ENCODE data around the gene ELL3. TPM values are rescaled to one million over a fixed set of nuclear protein-coding genes. Genes with fewer than 3 reads are reported as not detected.

ELL3 gene, protein sequence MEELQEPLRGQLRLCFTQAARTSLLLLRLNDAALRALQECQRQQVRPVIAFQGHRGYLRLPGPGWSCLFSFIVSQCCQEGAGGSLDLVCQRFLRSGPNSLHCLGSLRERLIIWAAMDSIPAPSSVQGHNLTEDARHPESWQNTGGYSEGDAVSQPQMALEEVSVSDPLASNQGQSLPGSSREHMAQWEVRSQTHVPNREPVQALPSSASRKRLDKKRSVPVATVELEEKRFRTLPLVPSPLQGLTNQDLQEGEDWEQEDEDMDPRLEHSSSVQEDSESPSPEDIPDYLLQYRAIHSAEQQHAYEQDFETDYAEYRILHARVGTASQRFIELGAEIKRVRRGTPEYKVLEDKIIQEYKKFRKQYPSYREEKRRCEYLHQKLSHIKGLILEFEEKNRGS
- total RNA-seq = 1 to 10 TPM; 1.7 to 2.7 TPM

DNA sequence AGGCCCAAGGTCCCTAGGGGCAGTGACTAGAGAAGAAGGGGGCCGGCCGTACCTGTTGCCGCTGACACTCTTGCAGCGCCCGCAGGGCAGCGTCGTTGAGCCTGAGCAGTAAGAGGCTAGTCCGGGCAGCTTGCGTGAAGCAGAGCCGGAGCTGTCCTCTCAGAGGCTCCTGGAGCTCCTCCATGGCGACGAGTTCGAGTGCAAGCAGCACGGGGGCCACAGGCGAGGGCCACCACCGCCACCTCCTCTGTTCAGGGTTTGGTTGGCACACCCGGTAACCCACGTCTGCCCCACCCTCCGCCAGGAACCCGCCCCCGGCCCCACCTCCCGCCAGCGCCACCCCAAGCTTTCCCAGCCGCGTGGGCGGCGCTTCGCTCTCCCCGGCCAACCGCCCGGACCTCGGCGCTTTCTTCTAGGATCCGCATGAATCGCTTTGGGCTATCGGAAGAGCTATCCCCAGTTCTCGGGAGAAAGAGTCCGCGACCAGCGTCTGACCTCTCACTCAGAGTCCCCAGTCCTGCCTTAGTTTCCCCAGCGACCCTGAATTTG is at the start of gene ELL3:
Gene ELL3, minus strand, starts transcription at position 249 of the 549 bp plus-strand sequence. Its CDS starts 65 bp downstream, at position 184.

DNA sequence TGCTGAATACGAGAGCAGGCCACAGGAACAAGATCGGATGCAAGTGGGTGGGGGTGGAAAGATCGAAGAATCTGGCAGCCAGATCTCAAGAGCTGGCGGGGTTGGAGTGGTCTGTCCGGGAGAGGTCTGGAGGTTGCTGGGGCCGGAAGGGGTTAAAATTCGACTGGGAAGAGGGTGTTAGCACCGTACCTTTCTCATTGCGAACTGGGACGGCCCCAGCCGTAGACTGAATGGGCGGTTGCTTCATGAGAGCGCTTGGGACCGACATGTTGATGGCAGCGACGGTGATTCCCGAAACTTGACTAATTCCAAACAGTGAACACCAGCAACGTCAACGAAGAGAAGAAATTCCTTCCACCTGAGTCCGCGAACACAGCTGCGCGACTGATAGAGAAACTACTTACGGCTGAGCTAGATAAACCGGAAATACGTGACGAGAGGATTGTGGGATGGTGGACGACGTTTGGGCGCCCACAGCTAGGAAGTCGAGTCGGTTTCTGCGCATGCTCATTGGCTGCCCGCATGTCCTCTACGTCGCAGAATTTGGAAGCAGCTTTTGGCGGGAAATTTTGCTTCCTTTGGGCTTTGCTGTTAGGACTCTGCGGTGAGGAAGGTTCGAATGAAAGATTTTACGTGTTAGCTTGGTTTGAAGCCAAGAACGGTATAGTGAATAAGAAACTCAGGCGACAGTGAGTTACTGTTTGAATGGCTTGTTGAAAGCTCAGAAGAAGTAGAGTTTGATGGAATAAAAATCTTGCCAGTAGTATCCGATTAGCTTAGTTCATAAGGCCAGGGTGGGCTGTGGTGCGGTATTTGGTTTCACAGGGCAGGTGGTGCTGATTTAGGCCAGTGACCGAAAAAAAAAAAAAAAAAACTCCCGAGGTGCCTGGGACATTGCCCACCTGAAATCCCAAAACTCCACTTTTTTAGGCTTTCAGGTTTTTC is 47.8 kb upstream of the ELL3 start, which contains the start of gene MFAP1:
Gene MFAP1, minus strand, starts transcription at position 389 of the 945 bp plus-strand sequence. Its CDS starts 121 bp downstream, at position 268.

DNA sequence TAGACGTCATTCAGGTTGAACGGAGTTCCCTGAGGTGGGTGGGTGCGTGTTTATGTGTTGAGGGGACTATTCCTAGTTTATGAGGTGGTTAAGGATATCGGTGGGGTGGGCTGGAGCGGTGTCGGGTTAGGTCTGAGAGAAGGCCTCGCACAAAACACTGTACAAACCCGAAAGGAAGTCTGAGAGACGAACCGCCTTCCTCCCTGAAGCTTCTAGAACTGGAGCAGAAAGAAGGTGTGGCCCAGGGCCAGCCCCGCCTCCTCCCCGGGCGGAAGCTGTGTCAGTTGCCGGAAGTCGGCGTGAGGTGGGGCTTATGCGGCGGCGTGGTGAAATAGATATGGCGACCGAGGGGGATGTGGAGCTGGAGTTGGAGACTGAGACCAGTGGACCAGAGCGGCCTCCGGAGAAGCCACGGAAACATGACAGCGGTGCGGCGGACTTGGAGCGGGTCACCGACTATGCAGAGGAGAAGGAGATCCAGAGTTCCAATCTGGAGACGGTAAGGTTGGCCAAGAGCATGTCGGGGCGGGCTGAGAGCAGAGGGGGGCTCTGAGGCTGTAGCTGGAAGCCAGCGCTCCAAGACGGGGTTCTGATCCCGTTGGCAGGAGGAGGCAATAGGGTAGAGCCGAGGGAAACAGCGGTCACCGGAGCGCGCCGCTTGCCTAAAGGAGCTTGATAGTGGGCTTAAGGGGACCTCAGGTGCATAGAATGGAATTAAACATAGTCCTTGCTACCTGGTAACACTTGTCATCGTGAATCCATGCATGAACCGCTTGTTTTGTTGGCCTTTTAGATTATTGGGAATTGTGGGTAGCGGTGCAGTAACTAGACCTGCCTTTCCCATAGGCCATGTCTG is 23.7 kb upstream of the ELL3 start, which contains the start of gene HYPK:
Gene HYPK, plus strand, starts transcription at position 314 of the 856 bp plus-strand sequence. Its CDS starts 24 bp downstream, at position 338.

DNA sequence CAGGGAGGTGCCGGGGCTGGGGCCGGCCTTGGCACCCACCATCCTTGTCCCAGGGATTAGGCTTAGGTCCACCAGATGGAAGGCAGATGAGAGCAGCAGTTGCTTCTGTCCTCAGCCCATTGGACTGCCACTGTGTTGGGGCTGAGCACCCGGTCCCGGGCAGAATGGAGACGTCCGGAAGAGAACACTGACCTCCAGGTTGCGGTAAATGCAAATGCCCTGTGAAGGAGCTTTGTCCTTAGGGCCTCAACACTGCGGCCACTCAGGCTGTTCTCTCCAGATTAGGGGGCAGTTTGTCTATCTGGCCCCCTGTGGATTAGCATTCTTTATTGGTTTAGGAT is 23.1 kb upstream of the ELL3 start, which contains the start of gene SERINC4:
Gene SERINC4, minus strand, starts transcription at position 276 of the 341 bp plus-strand sequence. Its CDS starts 234 bp downstream, at position 42.

DNA sequence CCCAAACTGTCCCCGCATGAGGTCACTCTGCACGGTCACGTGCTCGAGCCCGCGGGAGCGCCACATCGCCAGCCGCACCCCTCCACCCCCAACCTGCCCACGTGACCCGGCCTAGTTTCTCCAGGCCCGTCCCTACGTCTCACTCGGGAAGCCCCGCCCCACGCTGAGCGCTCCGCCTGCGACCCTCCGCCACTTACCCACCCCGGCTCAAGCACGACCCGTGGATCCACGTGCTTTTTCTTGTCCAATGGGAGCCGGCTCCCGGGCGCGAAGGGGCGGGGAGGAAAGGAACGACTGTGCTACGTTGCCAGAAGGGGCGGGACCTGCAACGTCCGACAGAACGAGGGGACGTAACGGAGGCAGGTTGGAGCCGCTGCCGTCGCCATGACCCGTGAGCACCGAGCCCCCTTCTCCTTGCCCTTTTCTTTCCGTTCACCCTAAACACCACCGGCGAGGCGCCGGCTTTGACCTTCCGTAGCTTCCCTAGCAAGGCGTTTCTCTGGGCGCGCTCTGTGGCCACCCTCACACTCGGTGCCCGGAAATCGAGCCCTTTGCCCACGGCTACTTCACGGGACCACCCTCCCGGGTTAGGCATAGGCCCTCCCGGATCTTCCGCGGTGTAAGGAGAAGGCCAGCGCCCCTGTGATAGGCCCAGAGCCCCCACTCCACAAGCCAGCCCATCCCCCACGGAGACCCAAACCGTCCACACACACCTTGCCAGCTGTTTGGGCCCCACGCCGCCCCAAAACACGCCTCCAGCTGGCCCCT is 15.4 kb upstream of the ELL3 start, which contains the start of gene SERF2:
Gene SERF2, plus strand, starts transcription at position 328 of the 768 bp plus-strand sequence. Its CDS starts 57 bp downstream, at position 385.

DNA sequence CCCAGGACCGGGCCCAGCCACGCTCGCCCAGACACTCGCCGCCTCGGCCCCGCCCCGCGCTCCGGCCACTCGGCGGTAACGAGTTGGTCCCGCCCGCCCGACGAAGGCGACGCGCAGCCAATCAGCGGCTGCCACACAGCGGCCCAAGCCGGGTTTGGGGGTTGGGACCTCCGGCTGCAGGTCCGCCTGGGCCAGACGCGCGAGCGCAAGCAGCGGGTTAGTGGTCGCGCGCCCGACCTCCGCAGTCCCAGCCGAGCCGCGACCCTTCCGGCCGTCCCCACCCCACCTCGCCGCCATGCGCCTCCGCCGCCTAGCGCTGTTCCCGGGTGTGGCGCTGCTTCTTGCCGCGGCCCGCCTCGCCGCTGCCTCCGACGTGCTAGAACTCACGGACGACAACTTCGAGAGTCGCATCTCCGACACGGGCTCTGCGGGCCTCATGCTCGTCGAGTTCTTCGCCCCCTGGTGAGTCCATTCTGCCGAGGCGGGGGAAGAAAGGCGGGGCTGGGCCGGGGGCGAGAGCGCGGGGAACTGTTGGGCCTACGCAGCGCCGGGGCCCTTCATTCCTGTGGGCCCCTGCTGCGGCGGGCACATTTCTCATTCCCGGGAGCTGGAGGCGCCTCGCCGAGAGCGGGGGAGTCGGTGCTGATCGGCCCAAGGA is 30.4 kb downstream of the ELL3 start, which contains the start of gene PDIA3:
Gene PDIA3, plus strand, starts transcription at position 194 of the 658 bp plus-strand sequence. Its CDS starts 102 bp downstream, at position 296.

Small RNA genes within 50 kb of the gene (microRNA-seq; reads per million reads assigned to microRNA genes)
- not detected for gene MIR1282 (ENCODE audit: borderline microRNAs expressed, borderline replicate concordance)

Other genes with a start within 250 kb of the ELL3 start
- gene PPIP5K1, start 186.8 kb downstream of the ELL3 start, total RNA-seq = 10 to 100 TPM; 22.3 to 29.2 TPM
- not detected for gene CKMT1B, start 182.9 kb downstream of the ELL3 start, total RNA-seq
- under 1 TPM; 0.36 to 0.55 TPM for gene STRC, start 158.2 kb downstream of the ELL3 start, total RNA-seq
- gene CATSPER2, start 128.1 kb downstream of the ELL3 start, total RNA-seq = 1 to 10 TPM; 3.0 to 4.0 TPM
- not detected for gene CKMT1A, start 83.1 kb downstream of the ELL3 start, total RNA-seq
- 100 to 1,000 TPM; 286 to 288 TPM for gene PDIA3, start 30.5 kb downstream of the ELL3 start, total RNA-seq
- 100 to 1,000 TPM; 923 to 940 TPM for gene SERF2, start 15.4 kb upstream of the ELL3 start, total RNA-seq
- gene SERINC4, start 23.3 kb upstream of the ELL3 start, total RNA-seq = under 1 TPM in 1 of 2 experiments, not detected in 1; 0.24 TPM
- gene HYPK, start 23.6 kb upstream of the ELL3 start, total RNA-seq = 10 to 100 TPM; 15.3 to 17.2 TPM
- 10 to 100 TPM; 26.1 to 31.4 TPM for gene MFAP1, start 47.7 kb upstream of the ELL3 start, total RNA-seq
- gene WDR76, start 50.0 kb upstream of the ELL3 start, total RNA-seq = 10 to 100 TPM; 53.1 to 54.1 TPM